H9 (cell line): ENCODE results near the gene BSX. TPM values are rescaled to one million over a fixed set of nuclear protein-coding genes. Genes with fewer than 3 reads are reported as not detected.
A peak's percentile ranks its signal among the peaks of the same experiment; 100 is the strongest.

Experiments
- DNase-seq: peaks from one replicate; pipeline ENCODE4 v3.0.0-alpha.2; 2017
- H2AFZ ChIP-seq: one replicate; pipeline ENCODE4 v1.6.1; 2013; ENCODE audit warnings: mild to moderate bottlenecking, low read length, control low read depth, moderate library complexity
- H2AK5ac ChIP-seq: 2 replicates; pipeline ENCODE4 v1.6.1; 2013; ENCODE audit warnings: low read length, control low read depth, mixed read lengths; ENCODE audit not compliant: insufficient read length
- H2BK120ac ChIP-seq: one replicate; pipeline ENCODE4 v1.6.1; 2013; ENCODE audit warnings: low read depth, mild to moderate bottlenecking, low read length, control low read depth, inconsistent platforms; ENCODE audit not compliant: poor library complexity, severe bottlenecking
- H2BK12ac ChIP-seq: 2 replicates; pipeline ENCODE4 v1.6.1; 2013; ENCODE audit warnings: low read length, control low read depth, mixed read lengths, low read depth; ENCODE audit not compliant: insufficient read length
- H2BK15ac ChIP-seq: 2 replicates; pipeline ENCODE4 v1.6.1; 2013; ENCODE audit warnings: low read depth, low read length, control low read depth
- H2BK20ac ChIP-seq: one replicate; pipeline ENCODE4 v1.6.1; 2013; ENCODE audit warnings: low read depth, mild to moderate bottlenecking, low read length, control low read depth, inconsistent platforms; ENCODE audit not compliant: poor library complexity, severe bottlenecking
- H2BK5ac ChIP-seq: 2 replicates; pipeline ENCODE4 v1.6.1; 2013; ENCODE audit warnings: low read length, control low read depth, mixed read lengths; ENCODE audit not compliant: insufficient read length
- H3K14ac ChIP-seq: 2 replicates; pipeline ENCODE4 v1.6.1; 2013; ENCODE audit warnings: low read length, control low read depth; ENCODE audit not compliant: insufficient read depth
- H3K18ac ChIP-seq: 2 replicates; pipeline ENCODE4 v1.6.1; 2013; ENCODE audit warnings: low read depth, mild to moderate bottlenecking, mixed read lengths, low read length, control low read depth; ENCODE audit not compliant: insufficient read length
- H3K23ac ChIP-seq: 2 replicates; pipeline ENCODE4 v1.6.1; 2013; ENCODE audit warnings: low read length, control low read depth, mixed read lengths, low read depth; ENCODE audit not compliant: insufficient read length
- H3K23me2 ChIP-seq: 2 replicates; pipeline ENCODE4 v1.6.1; 2013; ENCODE audit warnings: low read depth, mild to moderate bottlenecking, mixed read lengths, low read length, control low read depth; ENCODE audit not compliant: insufficient read length, poor library complexity, severe bottlenecking
- H3K27ac ChIP-seq: 2 replicates; pipeline ENCODE4 v1.5.1; 2013; ENCODE audit warnings: low read length, control low read depth, mixed read lengths, low read depth; ENCODE audit not compliant: insufficient read length
- H3K27me3 ChIP-seq: 2 replicates; pipeline ENCODE4 v1.6.1; 2013; ENCODE audit warnings: low read length, control low read depth, inconsistent platforms; ENCODE audit not compliant: insufficient read depth
- H3K4ac ChIP-seq: 2 replicates; pipeline ENCODE4 v1.6.1; 2013; ENCODE audit warnings: low read depth, mild to moderate bottlenecking, control low read depth, inconsistent platforms, low read length, moderate library complexity
- H3K4me1 ChIP-seq: 2 replicates; pipeline ENCODE4 v1.6.1; 2013; ENCODE audit warnings: low read length, control low read depth, inconsistent platforms; ENCODE audit not compliant: insufficient read depth
- H3K4me2 ChIP-seq: 2 replicates; pipeline ENCODE4 v1.6.1; 2013; ENCODE audit warnings: low read length, control low read depth, mixed read lengths; ENCODE audit not compliant: insufficient read length, insufficient read depth
- H3K56ac ChIP-seq: 2 replicates; pipeline ENCODE4 v1.6.1; 2013; ENCODE audit warnings: low read depth, mild to moderate bottlenecking, mixed read lengths, low read length, control low read depth; ENCODE audit not compliant: insufficient read length
- H3K79me1 ChIP-seq: 2 replicates; pipeline ENCODE4 v1.6.1; 2013; ENCODE audit warnings: low read depth, mild to moderate bottlenecking, moderate library complexity, low read length, control low read depth, inconsistent platforms; ENCODE audit not compliant: insufficient read depth, poor library complexity, severe bottlenecking
- H3K79me2 ChIP-seq: 2 replicates; pipeline ENCODE4 v1.6.1; 2013; ENCODE audit warnings: low read length, control low read depth, inconsistent platforms; ENCODE audit not compliant: insufficient read depth
- H3K9ac ChIP-seq: 2 replicates; pipeline ENCODE4 v1.6.1; 2013; ENCODE audit warnings: low read length, control low read depth, mixed read lengths; ENCODE audit not compliant: insufficient read length; ENCODE audit errors: extremely low read depth
- H3K9me3 ChIP-seq: one replicate; pipeline ENCODE4 v1.6.1; 2013; ENCODE audit warnings: low read depth, low read length, inconsistent platforms; ENCODE audit not compliant: control insufficient read depth
- H3T11ph ChIP-seq: one replicate; pipeline ENCODE4 v1.6.1; 2013; ENCODE audit warnings: mild to moderate bottlenecking, low read length, control low read depth, inconsistent platforms
- H4K20me1 ChIP-seq: one replicate; pipeline ENCODE4 v1.6.1; 2013; ENCODE audit not compliant: control insufficient read depth, insufficient read length, insufficient read depth
- H4K5ac ChIP-seq: 2 replicates; pipeline ENCODE4 v1.6.1; 2013; ENCODE audit warnings: low read depth, mild to moderate bottlenecking, mixed read lengths, low read length, control low read depth; ENCODE audit not compliant: insufficient read length
- H4K8ac ChIP-seq: replicated peaks from 2 replicates; pipeline ENCODE4 v1.6.1; 2013; ENCODE audit warnings: low read length, control low read depth, mixed read lengths, low read depth; ENCODE audit not compliant: insufficient read length
- H4K91ac ChIP-seq: 2 replicates; pipeline ENCODE4 v1.6.1; 2013; ENCODE audit warnings: low read depth, mild to moderate bottlenecking, moderate library complexity, mixed read lengths, low read length, control low read depth; ENCODE audit not compliant: insufficient read length
- H3K27ac Mint-ChIP-seq, 3 experiments: 2 replicates in 2 of 3; 3 replicates in 1 of 3; pipeline ENCODE4 v1.8.0; 2020 to 2021; ENCODE audit warnings: mixed read lengths in 3 of 3, mild to moderate bottlenecking in 1 of 3, moderate library complexity in 1 of 3
- H3K27me3 Mint-ChIP-seq: 2 replicates; pipeline ENCODE4 v1.8.0; 2021; ENCODE audit warnings: low read depth, mild to moderate bottlenecking, moderate library complexity, mixed read lengths
- H3K36me3 Mint-ChIP-seq, 3 experiments: 2 replicates in 2 of 3; 3 replicates in 1 of 3; pipeline ENCODE4 v1.8.0; 2020 to 2021; ENCODE audit warnings: low read depth in 3 of 3, mixed read lengths in 3 of 3; ENCODE audit not compliant: insufficient read depth in 1 of 3
- H3K4me1 Mint-ChIP-seq, 2 experiments: 2 replicates each; pipeline ENCODE4 v1.8.0; 2020; ENCODE audit warnings: mixed read lengths in 2 of 2
- H3K4me3 Mint-ChIP-seq, 2 experiments: 2 replicates in 1 of 2; 3 replicates in 1 of 2; pipeline ENCODE4 v1.8.0; 2020 to 2021; ENCODE audit warnings: mild to moderate bottlenecking in 2 of 2, mixed read lengths in 2 of 2, moderate library complexity in 1 of 2
- H3K9me3 Mint-ChIP-seq, 2 experiments: 2 replicates in 1 of 2; 3 replicates in 1 of 2; pipeline ENCODE4 v1.8.0; 2020; ENCODE audit warnings: mild to moderate bottlenecking in 2 of 2, mixed read lengths in 2 of 2, moderate library complexity in 1 of 2
- CTCF ChIP-seq: fragments of 200-600 bp; sonication (generic); conservative IDR thresholded peaks from 3 replicates; pipeline ENCODE4 v1.8.0; 2021; ENCODE audit warnings: antibody characterized with exemption, mild to moderate bottlenecking
- WGBS: extraction: QIAGEN DNeasy Blood & Tissue Kit; methylation state at CpG from one replicate; pipeline ENCODE4 v1.1.7; 2013; ENCODE audit warnings: missing lambda C conversion rate, low lambda C conversion rate, mixed read lengths; ENCODE audit not compliant: insufficient read length; ENCODE audit errors: extremely low coverage; 5-methylcytosine and 5-hydroxymethylcytosine counted together
- total RNA-seq: library from RNA; stranded (reverse); gene quantifications from 2 replicates; pipeline ENCODE4 v1.2.1, GENCODE V29; 2021

The BSX gene
- total RNA-seq, 1 experiment from 2014 or later, result not detected

- Histone ChIP-seq H3K4me1 (no peaks in the 10 kb centered on the region; the same call in 1 of the 2 replicates), H3K23ac (no peak overlapping the region), H3K18ac (no peak overlapping the region), H2BK20ac (no peak overlapping the region), H3K27me3 (peaks cover 89% of the 10 kb centered on the region), H3K79me1 (no peaks in the 10 kb centered on the region), H4K5ac (no peak overlapping the region), H2BK15ac (no peak overlapping the region), H4K8ac (no peak overlapping the region), H3K79me2 (no peaks in the 10 kb centered on the region), H2AK5ac (no peak overlapping the region), H3K23me2 (peaks cover 16% of the 10 kb centered on the region), H2BK5ac (no peak overlapping the region), H3K4ac (no peak overlapping the region), H4K20me1 (no peaks in the 10 kb centered on the region), H3T11ph (no peak overlapping the region), H2BK12ac (no peak overlapping the region), H3K27ac (no peak overlapping the region), H3K56ac (no peak overlapping the region), H4K91ac (no peak overlapping the region), H3K9ac (no peak overlapping the region), H2AFZ (no peak overlapping the region), H3K4me2 (peak overlapping the region; percentile 68), H2BK120ac (no peak overlapping the region), H3K14ac (no peak overlapping the region; the same call in 1 of the 2 replicates), H3K9me3 (no peaks in the 10 kb centered on the region)
- H3K4me3 Mint-ChIP-seq, result peak overlapping the region; percentile 46 to 74
- WGBS, result no CpG with 5 or more reads among the region's 44 CpGs
- H3K27ac Mint-ChIP-seq, result no peak overlapping the region
- DNase-seq, result peak; percentile 36
- peaks cover 100% of the 10 kb centered on the region for H3K27me3 Mint-ChIP-seq
- H3K9me3 Mint-ChIP-seq, result peaks cover 5 to 10% of the 10 kb centered on the region in 2 experiments
- peaks cover 47 to 59% of the 10 kb centered on the region in 2 experiments for H3K4me1 Mint-ChIP-seq
- H3K36me3 Mint-ChIP-seq, result no peaks in the 10 kb centered on the region; a peak in 2 of 7 replicates
- TF ChIP-seq CTCF, result no peak
Measured at GRCh38 chr11:122979103-122979814, 2.4 kb downstream of the BSX start.
